HG03378 (cell line): ENCODE data around the gene C1orf226.

ENCODE experiments used
- ATAC-seq: cut with Tn5 transposase; IDR thresholded peaks from one replicate; pipeline ENCODE4 v1.9.1; 2021; ENCODE audit warnings: mild to moderate bottlenecking, moderate library complexity; ENCODE audit not compliant: unreplicated experiment

The C1orf226 gene

DNA sequence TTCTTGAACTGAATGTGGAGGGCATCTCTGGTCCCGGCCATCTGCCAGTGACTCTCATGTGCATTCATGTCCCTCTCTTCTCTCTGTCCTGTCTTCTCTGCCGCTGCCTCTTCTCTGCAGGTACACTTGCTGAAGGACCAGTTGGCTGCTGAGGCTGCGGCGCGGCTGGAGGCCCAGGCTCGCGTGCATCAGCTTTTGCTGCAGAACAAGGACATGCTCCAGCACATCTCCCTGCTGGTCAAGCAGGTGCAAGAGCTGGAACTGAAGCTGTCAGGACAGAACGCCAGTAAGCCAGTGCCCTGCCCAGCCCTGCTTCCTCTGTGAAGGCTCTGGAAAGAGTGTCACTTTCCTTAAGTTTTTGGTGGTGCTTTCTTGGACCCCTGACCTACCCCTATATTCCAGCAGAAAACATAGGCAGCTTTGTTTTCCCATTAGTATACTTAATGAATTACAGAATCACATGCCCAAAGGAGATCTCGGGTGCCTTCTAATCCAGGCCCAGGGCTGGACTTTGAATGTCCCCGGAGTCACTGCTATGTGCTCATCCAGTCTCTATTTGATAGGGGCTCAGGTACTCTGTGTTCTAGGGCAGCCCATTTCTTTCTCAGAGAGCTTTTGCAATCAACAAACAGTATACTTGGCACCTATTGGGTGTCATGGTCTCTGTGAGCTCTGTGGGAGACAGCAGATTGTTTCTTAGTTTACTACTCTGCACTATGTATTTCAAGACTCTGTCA lies 16.1 kb upstream of the C1orf226 start:
- no peak for ATAC-seq

DNA sequence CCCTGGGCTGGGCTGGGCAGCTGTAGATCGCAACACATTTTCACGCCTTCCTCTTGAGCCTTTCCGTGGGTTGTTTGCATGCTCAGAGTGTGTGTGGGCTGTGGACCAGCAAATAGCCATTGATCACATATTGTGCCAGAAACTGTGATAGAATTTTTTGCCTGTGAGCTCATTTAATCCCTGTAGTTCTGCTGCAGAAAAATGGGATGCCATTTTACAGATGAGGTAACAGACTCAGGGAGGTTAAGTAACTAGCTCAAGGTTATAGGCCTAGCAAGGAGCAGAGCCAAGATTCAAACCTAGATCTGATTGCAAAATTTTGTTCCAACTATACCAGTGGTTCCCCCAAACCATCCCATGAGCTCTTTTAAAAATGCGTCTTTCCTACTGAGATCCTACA lies 15.4 kb upstream of the C1orf226 start:
- no peak for ATAC-seq

DNA sequence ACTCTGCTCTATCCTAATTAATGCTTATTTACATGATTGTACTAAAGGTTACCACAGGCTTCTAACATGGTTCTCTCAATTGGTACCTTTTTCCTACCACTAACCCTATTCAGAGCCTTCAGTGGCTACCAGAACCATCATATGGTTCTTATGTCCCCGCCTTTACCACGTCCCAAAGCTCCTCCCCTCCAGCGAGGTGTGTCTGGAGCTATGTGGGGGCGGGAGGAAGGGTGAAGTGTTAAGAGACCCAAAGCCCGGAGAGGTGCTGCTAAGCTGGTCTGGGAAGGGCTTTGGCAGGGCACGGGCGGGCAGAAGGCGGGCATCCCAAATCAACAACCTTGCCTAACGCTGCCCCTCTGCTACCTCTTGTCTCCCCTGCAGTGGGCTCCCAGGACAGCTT lies 14.9 kb upstream of the C1orf226 start:
- ATAC-seq = no peak

DNA sequence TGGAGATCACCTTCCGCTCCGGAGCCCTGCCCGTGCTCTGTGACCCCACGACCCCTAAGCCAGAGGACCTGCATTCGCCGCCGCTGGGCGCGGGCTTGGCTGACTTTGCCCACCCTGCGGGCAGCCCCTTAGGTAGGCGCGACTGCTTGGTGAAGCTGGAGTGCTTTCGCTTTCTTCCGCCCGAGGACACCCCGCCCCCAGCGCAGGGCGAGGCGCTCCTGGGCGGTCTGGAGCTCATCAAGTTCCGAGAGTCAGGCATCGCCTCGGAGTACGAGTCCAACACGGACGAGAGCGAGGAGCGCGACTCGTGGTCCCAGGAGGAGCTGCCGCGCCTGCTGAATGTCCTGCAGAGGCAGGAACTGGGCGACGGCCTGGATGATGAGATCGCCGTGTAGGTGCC lies 14.5 kb upstream of the C1orf226 start:
- no peak for ATAC-seq

DNA sequence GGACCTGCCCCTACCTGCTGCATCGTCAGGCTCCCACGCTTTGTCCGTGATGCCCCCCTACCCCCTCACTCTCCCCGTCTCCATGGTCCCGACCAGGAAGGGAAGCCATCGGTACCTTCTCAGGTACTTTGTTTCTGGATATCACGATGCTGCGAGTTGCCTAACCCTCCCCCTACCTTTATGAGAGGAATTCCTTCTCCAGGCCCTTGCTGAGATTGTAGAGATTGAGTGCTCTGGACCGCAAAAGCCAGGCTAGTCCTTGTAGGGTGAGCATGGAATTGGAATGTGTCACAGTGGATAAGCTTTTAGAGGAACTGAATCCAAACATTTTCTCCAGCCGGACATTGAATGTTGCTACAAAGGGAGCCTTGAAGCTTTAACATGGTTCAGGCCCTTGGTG lies 13.8 kb upstream of the C1orf226 start:
- ATAC-seq = no peak

DNA sequence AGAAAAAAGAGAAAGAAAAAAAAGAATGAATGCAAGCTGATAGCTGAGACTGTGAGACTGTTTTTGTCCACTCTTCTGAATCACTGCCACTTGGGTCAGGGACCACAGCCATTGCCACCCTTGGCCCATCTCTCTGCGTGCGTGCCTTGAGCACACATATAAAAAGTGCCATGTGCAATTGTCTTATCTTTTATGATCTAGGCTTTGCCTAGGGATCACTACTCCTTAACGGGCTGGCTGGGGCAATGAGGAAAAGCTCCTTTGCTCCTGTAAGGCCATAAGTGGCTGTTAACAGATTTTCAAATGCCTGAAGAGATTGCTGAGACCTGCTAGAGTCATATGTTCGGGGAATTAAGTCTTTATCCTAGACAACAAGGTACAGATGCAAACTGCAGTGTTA lies 13.1 kb upstream of the C1orf226 start:
- ATAC-seq = no peak

DNA sequence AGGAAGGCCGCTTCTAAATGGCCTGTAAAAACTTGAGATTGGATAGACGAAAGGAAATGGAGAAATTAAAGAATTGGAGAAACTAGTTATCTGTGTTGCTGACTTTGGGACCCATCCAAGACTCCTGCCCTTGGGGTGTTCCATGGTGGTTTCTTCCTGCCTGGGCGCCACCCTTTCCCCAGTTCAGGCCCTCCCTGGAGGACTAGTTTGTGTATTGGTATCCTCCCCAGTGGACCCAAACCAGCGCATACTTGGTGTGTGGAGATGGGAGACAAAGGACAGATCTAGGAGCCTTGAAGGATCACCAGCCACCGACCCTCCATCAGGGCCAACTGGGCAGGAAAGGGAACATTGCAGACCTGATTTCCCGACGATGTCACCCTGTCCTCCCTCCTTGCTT lies 12.0 kb upstream of the C1orf226 start:
- ATAC-seq = no peak

DNA sequence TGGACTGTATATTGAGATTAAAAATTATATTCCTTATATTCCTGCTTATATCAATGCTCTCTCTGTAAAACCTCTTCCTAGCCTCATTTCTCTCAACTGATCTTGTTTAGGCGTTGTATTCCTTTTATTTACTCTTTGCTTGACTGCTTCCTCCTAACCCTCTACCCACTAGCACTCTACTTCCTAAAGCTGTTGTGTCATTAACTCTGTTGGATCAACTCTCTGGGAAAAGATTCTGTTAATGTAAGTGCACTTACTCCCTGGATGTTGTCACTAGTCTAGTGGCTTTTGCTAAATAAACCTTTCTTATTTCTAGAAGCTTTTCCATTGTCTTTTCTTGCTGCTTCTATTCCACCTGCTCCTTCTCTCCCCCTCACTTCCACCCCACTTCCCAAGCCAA lies 11.4 kb upstream of the C1orf226 start:
- ATAC-seq = no peak

DNA sequence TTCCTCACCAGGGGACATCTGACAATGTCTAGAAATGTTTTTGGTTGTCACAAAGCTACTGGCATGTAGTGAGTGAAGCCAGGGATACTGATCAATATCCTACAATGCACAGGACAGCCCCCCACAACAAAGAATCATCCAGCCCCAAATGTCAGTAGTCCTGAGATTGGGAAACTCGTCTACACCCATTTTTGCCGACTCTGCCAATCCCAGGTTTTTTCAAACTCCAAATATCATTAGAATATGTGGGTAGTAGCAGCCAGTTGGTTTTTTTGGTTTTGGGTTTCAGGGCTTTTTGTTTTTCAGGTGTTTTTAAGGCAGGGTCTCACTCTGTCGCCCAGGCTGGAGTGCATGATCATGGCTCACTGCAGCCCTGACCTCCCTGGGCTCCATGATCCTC lies 10.8 kb upstream of the C1orf226 start:
- ATAC-seq = no peak

DNA sequence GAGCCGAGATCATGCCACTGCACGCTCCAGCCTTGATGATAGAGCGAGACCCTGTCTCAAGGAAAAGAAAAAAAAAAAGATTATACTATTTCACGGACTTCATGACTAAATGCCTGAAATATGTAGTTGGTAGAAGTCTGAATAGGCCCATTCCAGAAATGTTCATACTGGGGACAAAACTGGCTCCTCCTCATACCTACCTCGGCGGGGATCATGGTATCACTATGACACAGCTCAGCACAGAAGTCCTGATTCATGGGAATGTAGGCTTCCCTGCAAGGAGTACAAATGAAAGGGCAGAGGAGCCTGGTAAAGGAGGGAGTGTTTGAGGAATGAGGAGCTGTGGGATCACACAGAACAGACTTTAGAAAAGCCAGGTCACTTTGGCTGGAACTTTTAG lies 9.9 kb upstream of the C1orf226 start:
- no peak for ATAC-seq

DNA sequence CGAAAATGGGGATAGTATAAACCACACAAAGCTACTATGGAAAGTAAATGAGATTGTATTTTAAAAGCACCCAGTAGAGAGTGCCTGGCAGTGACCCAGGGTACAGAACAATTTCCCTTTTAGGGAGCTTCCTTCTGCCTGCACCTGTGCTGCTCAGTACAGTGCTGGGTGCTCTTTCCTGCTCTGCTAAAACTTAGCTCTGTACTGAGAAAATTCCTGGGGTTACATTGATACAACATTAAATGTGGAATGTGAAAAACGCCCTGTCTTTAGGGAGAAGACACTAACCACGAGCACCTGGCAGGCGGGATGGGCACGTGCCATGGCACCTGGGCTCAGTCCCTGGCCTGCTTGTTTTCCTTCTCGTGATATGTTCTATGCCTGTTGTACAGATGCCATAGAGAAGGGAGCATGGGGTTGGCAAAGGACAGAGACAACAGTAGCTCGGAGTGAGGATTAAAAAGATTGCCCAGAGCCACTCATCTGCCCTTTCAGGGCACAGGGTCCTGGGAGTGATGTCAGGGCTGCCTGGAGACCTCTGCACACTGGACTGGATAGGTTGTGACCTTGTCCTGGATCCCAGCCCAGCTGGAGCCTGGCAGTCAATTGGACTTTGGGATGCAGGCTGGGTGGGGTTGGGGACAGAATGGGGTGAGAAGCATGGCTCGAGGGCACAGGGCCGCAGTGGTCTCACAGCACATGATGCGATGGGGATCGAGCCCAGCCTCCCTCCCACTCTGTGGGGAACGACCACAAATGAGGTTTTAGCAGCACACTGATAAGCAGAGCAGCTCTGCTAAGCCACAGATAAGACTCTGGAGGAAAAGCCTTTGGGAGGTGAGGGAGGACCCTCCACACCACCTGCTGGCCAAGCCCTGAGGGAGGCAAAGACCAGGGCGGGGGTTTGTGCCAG lies 9.1 kb upstream of the C1orf226 start:
- ATAC-seq = no peak

DNA sequence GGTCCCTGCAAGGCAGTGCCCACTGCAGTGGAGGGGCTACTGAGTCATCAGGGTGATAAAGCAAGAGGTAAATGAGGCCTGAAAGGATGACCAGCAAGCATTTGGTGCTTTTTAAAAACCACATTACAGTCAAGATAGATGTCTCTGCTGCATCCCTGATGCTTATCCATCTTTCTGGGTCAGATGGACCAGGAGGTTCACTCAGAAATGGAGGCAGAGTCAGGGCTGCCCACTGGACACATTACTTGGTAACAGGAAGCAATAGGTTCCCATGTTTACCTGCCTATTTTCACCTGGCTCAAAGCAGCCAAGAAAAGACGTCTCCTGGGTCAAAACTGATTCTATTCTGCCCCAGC lies 8.5 kb upstream of the C1orf226 start:
- ATAC-seq = no peak

DNA sequence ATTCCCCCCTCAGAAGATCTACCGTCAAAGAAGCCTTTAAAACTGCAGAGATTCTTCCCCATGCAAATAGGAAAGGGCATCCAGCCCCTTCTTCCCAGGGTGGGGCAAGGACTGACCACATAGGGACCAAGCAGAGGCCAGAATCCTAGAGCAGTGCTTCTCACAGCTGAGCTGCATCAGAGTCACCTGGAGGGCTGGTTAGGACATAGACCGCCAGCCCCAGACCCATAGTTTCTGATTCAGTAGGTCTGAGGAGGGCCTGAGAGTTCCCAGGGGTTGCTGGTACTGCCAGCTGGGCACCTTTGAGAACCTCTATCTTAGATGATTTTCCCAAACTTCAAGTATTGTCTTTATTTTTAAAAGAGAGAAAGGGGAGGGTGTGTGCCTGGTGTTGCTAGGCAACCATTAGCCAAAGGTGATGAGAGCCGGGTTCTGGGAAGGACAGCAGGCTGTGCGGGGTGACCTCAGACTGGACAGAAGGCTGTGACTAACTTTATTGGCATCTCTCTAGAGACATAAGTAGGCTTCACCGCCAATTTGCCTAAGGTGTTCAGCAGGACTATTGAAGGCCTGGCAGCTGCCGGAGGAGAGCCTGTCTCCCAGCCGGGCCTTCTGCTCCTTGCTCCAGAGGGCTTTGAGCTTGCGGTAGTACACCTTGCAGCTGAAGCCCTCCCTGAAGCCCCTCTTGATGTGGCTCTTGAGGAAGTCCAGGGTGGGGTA lies 7.8 kb upstream of the C1orf226 start:
- ATAC-seq = no peak

DNA sequence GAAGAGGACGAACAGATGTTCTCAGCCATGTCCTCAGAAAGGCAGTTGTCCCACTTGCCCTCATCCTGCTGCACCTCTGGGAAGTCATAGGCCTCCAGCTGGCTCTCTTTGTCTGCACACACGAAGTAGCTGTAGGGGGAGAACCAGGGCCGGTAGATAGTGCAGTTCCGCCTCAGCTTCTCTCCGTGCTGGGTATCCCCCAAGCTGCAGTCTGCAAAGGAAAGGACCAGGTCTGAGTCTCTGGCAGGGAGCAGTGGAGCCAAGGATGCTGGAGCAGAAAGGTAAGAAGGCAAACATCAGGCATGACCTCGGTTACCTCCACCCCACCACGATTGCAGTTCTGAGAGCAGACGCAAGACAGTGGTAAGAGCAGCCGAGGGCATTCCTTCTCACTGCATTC lies 7.1 kb upstream of the C1orf226 start:
- no peak for ATAC-seq

DNA sequence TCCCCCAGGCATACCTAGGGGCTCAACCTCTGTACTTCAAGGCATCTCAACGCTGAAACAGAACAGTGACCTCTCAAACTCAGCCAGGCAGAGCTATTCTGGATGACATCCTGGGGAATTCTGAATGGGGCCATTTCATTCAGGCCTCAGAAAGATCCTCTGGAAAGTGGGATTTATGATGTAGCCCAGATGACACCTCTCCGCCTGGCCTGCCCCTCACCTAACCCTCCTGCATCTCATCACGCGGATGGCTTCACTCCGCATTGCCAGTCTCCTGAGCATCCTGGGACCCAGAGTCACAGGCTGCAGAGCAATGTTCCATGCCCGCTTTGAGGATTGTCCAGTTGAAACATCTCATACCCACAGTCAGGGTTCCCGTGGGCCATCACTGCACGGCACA lies 6.1 kb upstream of the C1orf226 start:
- no peak for ATAC-seq

DNA sequence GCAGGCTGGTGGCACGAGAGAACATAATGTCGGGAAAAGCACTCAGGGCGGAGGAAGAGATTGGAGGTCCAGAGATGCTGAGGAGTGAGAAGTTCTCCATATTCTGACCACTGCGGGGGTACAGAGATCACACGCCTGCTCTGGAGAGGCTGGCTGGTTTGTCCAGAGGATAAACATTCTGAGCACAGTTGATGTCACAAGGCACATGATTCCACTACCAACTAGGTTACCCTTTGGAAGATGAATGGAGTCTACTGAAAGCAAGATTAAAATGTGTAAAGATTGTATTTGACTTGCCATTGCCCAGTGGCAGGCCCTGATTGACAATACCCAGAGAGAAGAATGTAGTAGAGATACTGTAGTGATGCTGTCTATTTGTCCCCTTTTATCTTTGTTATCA lies 4.8 kb upstream of the C1orf226 start, which contains the start of gene SPATA46:
TSS of gene SPATA46 (minus strand) at position 164 of the 400 bp plus-strand sequence. CDS start at position 100, 64 bp downstream.
- no peak for ATAC-seq

DNA sequence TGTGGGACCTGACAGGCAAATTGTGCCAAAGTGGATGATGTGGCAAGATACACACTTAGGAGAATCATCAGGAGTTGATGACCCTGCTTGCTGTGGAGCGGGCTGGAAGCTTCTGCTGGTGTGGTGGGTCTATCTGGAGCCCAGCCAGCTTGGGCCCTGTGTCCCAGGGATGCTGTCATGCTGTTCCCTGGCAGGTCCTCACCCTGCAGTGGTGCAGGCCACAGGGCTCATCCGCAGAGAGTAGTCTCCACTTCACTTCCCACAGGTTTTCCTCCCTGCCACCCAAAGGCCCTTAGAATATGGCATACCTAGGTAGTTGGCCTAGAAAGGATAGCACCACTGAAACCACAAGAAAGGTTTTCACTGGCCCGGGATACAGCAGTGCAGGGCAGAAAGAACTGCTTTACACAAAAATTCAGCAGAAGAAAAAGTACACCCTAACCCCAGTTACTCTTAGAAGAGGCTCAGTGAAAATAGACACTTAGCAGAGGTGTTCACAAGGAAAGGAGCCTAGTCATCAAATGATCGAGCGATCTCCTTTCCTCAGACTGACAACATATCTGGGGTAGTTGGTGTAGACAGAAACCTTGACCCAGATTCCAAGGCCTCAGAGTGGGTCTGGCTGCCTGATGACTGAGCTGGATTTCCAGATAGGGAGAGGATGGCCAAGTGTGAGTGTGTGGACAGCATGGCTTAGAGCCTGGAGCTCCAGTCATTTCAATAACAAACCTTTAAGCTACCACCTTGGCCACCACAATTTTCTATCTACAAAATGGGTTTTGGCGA lies 1.3 kb upstream of the C1orf226 start:
- ATAC-seq = no peak

DNA sequence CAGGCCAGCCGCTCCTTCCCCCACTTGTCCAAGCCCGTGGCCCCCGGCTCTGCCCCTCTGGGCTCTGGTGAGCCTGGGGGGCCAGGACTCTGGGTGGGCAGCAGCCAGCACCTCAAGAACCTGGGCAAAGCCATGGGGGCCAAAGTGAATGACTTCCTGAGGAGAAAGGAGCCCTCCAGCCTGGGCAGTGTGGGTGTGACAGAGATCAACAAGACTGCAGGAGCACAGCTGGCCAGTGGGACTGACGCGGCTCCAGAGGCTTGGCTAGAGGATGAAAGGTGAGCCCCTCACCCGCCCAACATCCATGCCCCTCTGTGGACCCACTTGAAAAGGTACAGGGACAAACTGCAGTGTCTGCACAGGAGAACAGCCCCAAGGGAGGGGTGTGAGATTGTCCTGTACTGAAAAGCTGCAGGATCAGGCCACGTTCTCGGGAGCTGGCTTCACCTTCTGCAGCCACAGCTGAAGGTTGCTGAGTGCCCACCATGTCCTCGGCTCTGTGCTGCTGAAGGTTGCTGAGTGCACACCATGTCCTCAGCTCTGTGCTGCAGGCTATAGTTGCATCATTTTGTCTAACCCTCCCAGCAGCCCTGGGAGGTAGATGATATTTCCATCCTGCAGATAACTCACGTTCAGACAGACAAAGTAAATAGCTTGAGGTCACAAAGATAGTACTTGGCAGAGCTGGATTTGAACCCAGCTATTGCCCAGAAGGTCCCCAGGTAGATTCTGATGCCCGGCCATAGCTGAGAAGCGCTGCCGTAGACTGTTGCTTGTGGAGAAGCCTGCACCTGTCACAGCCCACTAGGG lies 618 bp downstream of the C1orf226 start:
- no peak for ATAC-seq

DNA sequence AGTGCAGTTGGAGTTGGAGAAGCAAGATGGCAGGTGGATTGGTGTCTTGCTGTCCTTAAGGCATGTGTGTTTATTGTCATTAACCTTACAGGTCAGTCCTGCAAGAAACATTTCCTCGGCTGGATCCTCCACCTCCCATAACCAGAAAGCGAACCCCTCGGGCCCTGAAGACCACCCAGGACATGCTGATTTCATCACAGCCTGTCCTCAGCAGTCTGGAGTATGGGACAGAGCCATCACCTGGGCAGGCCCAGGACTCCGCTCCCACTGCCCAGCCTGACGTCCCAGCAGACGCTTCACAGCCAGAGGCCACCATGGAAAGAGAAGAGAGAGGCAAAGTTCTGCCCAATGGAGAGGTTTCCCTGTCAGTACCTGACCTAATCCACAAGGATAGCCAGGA lies 1.6 kb downstream of the C1orf226 start:
- ATAC-seq = no peak

DNA sequence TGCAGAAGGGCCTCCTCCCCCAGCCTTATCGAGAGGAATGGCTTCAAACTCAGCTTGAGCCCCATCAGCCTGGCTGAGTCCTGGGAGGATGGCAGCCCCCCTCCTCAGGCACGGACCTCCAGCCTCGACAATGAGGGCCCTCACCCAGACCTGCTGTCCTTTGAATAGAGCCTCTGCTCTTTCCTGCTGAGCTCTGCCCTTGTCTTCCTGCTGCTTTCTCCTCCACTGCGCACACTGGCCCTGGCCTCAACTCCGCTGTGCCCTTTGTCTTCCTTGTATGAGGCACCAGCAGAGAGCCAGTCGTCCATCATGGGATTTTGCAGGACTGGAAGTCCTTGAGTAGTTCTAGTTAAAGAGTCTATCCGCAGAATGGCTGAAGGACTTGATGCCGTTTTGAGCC lies 2.0 kb downstream of the C1orf226 start:
- ATAC-seq = no peak
